WTC11 (cell line): ENCODE measurements around the gene ELAPOR1. TPM values are rescaled to one million over a fixed set of nuclear protein-coding genes. Genes with fewer than 3 reads are reported as not detected.

ENCODE experiments used
- ATAC-seq: fragments of 200-7000 bp; cut with Tn5 transposase; 2 replicates; pipeline ENCODE4 v1.10.0; 2021; ENCODE audit warnings: mild to moderate bottlenecking, moderate library complexity
- Bru-seq: library from RNA; stranded (reverse); fragments of 400-500 nt; gene quantifications from one replicate; lab custom pipeline; 2021; lab: Mats Ljungman, UMichigan
- CTCF ChIA-PET: fragments of 300-600 bp; sonication (Branson Sonifier 250); formaldehyde crosslinking; loops from one replicate; lab custom pipeline; 2021; ENCODE audit warnings: antibody characterized with exemption; lab: Charles Lee
- POLR2A ChIA-PET: fragments of 350-600 bp; sonication (Branson Sonifier 250); formaldehyde crosslinking; loops from one replicate; lab custom pipeline; 2021; ENCODE audit warnings: antibody characterized with exemption; lab: Charles Lee
- DNase-seq: peaks from one replicate; pipeline ENCODE4 v3.0.0; 2021; ENCODE audit warnings: low spot score
- H3K27ac Mint-ChIP-seq: 2 replicates; pipeline ENCODE4 v1.8.0; 2021; ENCODE audit warnings: mixed read lengths
- H3K27me3 Mint-ChIP-seq: 2 replicates; pipeline ENCODE4 v1.8.0; 2021; ENCODE audit warnings: low read depth, mild to moderate bottlenecking, moderate library complexity, mixed read lengths
- H3K36me3 Mint-ChIP-seq: 2 replicates; pipeline ENCODE4 v1.8.0; 2021; ENCODE audit warnings: mixed read lengths
- H3K4me1 Mint-ChIP-seq: 2 replicates; pipeline ENCODE4 v1.8.0; 2022; ENCODE audit warnings: mixed read lengths
- H3K4me3 Mint-ChIP-seq: 2 replicates; pipeline ENCODE4 v1.8.0; 2021; ENCODE audit warnings: mild to moderate bottlenecking, moderate library complexity, mixed read lengths
- H3K9me3 Mint-ChIP-seq: 2 replicates; pipeline ENCODE4 v1.8.0; 2021; ENCODE audit warnings: mixed read lengths
- ATF1 ChIP-seq: sonication (generic); formaldehyde crosslinking; IDR thresholded peaks from 2 replicates; pipeline ENCODE4 v1.8.1; 2023; ENCODE audit warnings: mild to moderate bottlenecking, moderate library complexity, missing genetic modification reagents
- CBFB ChIP-seq: sonication (generic); formaldehyde crosslinking; IDR thresholded peaks from 2 replicates; pipeline ENCODE4 v1.8.1; 2022; ENCODE audit warnings: mild to moderate bottlenecking, low read depth, missing genetic modification reagents
- ETV6 ChIP-seq: sonication (generic); formaldehyde crosslinking; IDR thresholded peaks from 2 replicates; pipeline ENCODE4 v1.8.1; 2022; ENCODE audit warnings: mild to moderate bottlenecking, missing genetic modification reagents
- FOXP1 ChIP-seq: sonication (generic); formaldehyde crosslinking; IDR thresholded peaks from 2 replicates; pipeline ENCODE4 v1.8.0; 2022; ENCODE audit warnings: missing genetic modification reagents, mild to moderate bottlenecking, moderate library complexity, borderline replicate concordance
- GABPB1 ChIP-seq: sonication (generic); formaldehyde crosslinking; IDR thresholded peaks from 2 replicates; pipeline ENCODE4 v1.8.1; 2023; ENCODE audit warnings: mild to moderate bottlenecking, missing genetic modification reagents
- GTF2I ChIP-seq: fragments of 250-450 bp; sonication (Bioruptor Pico); conservative IDR thresholded peaks from 2 replicates; pipeline ENCODE4 v1.4.0; 2021; ENCODE audit warnings: mild to moderate bottlenecking
- JAZF1 ChIP-seq: fragments of 250-450 bp; sonication (Bioruptor Pico); IDR thresholded peaks from 2 replicates; pipeline ENCODE4 v1.9.0; 2021; ENCODE audit warnings: moderate library complexity, mild to moderate bottlenecking, inconsistent platforms
- NFATC4 ChIP-seq: fragments of 250-450 bp; sonication (Bioruptor Pico); IDR thresholded peaks from 2 replicates; pipeline ENCODE4 v1.9.0; 2021; ENCODE audit warnings: mild to moderate bottlenecking
- PRRX2 ChIP-seq: fragments of 250-450 bp; sonication (Bioruptor Pico); IDR thresholded peaks from 2 replicates; pipeline ENCODE4 v1.8.0; 2021; ENCODE audit warnings: mild to moderate bottlenecking
- RELA ChIP-seq: sonication (generic); formaldehyde crosslinking; IDR thresholded peaks from 2 replicates; pipeline ENCODE4 v1.8.1; 2022; ENCODE audit warnings: missing genetic modification reagents, mild to moderate bottlenecking, borderline replicate concordance
- SOX15 ChIP-seq: fragments of 250-450 bp; sonication (Bioruptor Pico); IDR thresholded peaks from 2 replicates; pipeline ENCODE4 v1.9.0; 2021; ENCODE audit warnings: mild to moderate bottlenecking
- SP1 ChIP-seq: sonication (generic); formaldehyde crosslinking; conservative IDR thresholded peaks from 2 replicates; pipeline ENCODE4 v1.8.1; 2022; ENCODE audit warnings: missing genetic modification reagents
- TCF7 ChIP-seq: sonication (generic); formaldehyde crosslinking; IDR thresholded peaks from 2 replicates; pipeline ENCODE4 v1.8.0; 2022; ENCODE audit warnings: mild to moderate bottlenecking, low read depth, missing genetic modification reagents, moderate library complexity
- ZNF121 ChIP-seq: sonication (generic); formaldehyde crosslinking; IDR thresholded peaks from 2 replicates; pipeline ENCODE4 v1.8.0; 2023; ENCODE audit warnings: missing genetic modification reagents
- ZNF263 ChIP-seq: sonication (generic); formaldehyde crosslinking; IDR thresholded peaks from 2 replicates; pipeline ENCODE4 v1.8.1; 2022; ENCODE audit warnings: low read depth, mild to moderate bottlenecking, moderate library complexity, missing genetic modification reagents
- ZNF671 ChIP-seq: fragments of 250-450 bp; sonication (Bioruptor Pico); IDR thresholded peaks from 2 replicates; pipeline ENCODE4 v1.8.0; 2021; ENCODE audit warnings: mild to moderate bottlenecking
- long read RNA-seq, 3 experiments: library from RNA in 1 of 3; library from capped mRNA in 1 of 3; library from polyadenylated mRNA in 1 of 3; unstranded in 2 of 3; stranded (forward) in 1 of 3; transcript quantifications; one replicate each; pipeline ENCODE4 v2.0.0, GENCODE V29; 2021
- total RNA-seq: library from RNA; stranded (reverse); gene quantifications from 3 replicates; pipeline ENCODE4 v1.2.3, GENCODE V29; 2021
- TF ChIP-seq, protein P1 (sequence below): sonication (generic); formaldehyde crosslinking; IDR thresholded peaks from 2 replicates; pipeline ENCODE4 v1.8.0; 2023; ENCODE audit warnings: missing genetic modification reagents
- TF ChIP-seq, protein P2 (sequence below): fragments of 250-450 bp; sonication (Bioruptor Pico); IDR thresholded peaks from 2 replicates; pipeline ENCODE4 v1.9.0; 2021; ENCODE audit warnings: mild to moderate bottlenecking, borderline replicate concordance
- TF ChIP-seq, protein P3 (sequence below): fragments of 250-450 bp; sonication (Bioruptor Pico); IDR thresholded peaks from 2 replicates; pipeline ENCODE4 v1.9.0; 2021; ENCODE audit warnings: mild to moderate bottlenecking

ELAPOR1 gene, protein sequence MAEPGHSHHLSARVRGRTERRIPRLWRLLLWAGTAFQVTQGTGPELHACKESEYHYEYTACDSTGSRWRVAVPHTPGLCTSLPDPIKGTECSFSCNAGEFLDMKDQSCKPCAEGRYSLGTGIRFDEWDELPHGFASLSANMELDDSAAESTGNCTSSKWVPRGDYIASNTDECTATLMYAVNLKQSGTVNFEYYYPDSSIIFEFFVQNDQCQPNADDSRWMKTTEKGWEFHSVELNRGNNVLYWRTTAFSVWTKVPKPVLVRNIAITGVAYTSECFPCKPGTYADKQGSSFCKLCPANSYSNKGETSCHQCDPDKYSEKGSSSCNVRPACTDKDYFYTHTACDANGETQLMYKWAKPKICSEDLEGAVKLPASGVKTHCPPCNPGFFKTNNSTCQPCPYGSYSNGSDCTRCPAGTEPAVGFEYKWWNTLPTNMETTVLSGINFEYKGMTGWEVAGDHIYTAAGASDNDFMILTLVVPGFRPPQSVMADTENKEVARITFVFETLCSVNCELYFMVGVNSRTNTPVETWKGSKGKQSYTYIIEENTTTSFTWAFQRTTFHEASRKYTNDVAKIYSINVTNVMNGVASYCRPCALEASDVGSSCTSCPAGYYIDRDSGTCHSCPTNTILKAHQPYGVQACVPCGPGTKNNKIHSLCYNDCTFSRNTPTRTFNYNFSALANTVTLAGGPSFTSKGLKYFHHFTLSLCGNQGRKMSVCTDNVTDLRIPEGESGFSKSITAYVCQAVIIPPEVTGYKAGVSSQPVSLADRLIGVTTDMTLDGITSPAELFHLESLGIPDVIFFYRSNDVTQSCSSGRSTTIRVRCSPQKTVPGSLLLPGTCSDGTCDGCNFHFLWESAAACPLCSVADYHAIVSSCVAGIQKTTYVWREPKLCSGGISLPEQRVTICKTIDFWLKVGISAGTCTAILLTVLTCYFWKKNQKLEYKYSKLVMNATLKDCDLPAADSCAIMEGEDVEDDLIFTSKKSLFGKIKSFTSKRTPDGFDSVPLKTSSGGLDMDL
- total RNA-seq (1.1 to 1.5 TPM (median 1.3 TPM) in 3 replicates), Bru-seq, nascent RNA (percentile 19 among the genes with signal in this experiment)
- long read RNA-seq, experiment 1, partial matches to known transcripts, result 0 of 1 reads
- long read RNA-seq, experiment 1, other reads (novel, unspliced or antisense), result 0 of 1 reads
- long read RNA-seq, experiment 2, partial matches to known transcripts, result 0 of 1 reads
- long read RNA-seq, experiment 2, other reads (novel, unspliced or antisense), result 0 of 1 reads
- long read RNA-seq, experiment 3, result 0 reads

DNA sequence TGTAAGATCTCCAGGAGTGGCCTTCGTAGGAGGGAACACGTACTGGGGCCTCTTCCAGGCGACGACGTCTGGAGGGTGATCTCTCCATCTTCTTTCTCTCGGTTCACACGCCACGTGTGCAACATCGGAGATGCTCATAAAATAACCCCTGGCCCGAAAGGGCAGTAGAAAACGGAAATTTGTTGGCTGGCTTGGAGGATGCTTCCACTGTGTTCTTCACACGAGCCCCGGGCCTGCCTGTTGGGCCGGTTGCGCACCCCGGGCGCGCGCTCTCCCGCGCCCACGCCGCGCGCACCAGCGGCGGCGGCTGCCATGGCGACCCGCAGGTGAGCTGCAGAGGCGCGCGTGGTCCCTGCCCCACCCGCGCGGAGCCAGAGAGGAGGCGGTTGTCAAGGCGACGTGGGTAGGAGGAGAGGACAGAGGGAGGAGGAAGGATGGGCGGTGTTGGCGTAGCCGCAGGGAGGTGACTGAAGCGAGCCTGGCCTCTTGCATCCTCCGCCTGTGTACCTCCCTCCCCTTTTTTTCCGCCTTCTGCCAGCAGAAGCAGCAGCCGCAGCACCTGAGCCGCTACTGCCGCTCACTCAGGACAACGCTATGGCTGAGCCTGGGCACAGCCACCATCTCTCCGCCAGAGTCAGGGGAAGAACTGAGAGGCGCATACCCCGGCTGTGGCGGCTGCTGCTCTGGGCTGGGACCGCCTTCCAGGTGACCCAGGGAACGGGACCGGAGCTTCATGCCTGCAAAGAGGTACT lies at the start of gene ELAPOR1:
Gene ELAPOR1, plus strand, starts transcription at position 526 of the 752 bp plus-strand sequence. Its CDS starts 69 bp downstream, at position 595.
- peak; percentile 63 for DNase-seq
- Mint-ChIP-seq H3K27ac (no peak within 1 kb of the TSS), H3K4me1 (peaks cover 10% of the 10 kb centered on the region), H3K27me3 (peaks cover 81% of the 10 kb centered on the region), H3K4me3 (peak within 1 kb of the TSS; percentile 79), H3K36me3 (no peaks in the 10 kb centered on the region), H3K9me3 (no peaks in the 10 kb centered on the region)
- POLR2A ChIA-PET, result interaction anchor here (0.8 to 1.0 kb wide), 2 partner anchors 14 to 71 kb away, joined by 3 to 7 read pairs; partner anchors contain the start of gene WDR47
- peak; percentile 52; the same call in 1 of the 2 replicates for TF ChIP-seq FOXP1 (CRISPR knock-in tag)
- TF ChIP-seq, protein P1, sequence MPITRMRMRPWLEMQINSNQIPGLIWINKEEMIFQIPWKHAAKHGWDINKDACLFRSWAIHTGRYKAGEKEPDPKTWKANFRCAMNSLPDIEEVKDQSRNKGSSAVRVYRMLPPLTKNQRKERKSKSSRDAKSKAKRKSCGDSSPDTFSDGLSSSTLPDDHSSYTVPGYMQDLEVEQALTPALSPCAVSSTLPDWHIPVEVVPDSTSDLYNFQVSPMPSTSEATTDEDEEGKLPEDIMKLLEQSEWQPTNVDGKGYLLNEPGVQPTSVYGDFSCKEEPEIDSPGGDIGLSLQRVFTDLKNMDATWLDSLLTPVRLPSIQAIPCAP (CRISPR knock-in tag), result no peak
- TF ChIP-seq ZNF263 (CRISPR knock-in tag), result 0 out of 2 replicates have a peak, but pooled peaks have one; percentile 52
- TF ChIP-seq GABPB1 (CRISPR knock-in tag), result no peak
- 0 out of 2 replicates have a peak, but pooled peaks have one; percentile 38 for TF ChIP-seq ATF1
- TF ChIP-seq RELA (CRISPR knock-in tag), result no peak
- TF ChIP-seq, protein P2, sequence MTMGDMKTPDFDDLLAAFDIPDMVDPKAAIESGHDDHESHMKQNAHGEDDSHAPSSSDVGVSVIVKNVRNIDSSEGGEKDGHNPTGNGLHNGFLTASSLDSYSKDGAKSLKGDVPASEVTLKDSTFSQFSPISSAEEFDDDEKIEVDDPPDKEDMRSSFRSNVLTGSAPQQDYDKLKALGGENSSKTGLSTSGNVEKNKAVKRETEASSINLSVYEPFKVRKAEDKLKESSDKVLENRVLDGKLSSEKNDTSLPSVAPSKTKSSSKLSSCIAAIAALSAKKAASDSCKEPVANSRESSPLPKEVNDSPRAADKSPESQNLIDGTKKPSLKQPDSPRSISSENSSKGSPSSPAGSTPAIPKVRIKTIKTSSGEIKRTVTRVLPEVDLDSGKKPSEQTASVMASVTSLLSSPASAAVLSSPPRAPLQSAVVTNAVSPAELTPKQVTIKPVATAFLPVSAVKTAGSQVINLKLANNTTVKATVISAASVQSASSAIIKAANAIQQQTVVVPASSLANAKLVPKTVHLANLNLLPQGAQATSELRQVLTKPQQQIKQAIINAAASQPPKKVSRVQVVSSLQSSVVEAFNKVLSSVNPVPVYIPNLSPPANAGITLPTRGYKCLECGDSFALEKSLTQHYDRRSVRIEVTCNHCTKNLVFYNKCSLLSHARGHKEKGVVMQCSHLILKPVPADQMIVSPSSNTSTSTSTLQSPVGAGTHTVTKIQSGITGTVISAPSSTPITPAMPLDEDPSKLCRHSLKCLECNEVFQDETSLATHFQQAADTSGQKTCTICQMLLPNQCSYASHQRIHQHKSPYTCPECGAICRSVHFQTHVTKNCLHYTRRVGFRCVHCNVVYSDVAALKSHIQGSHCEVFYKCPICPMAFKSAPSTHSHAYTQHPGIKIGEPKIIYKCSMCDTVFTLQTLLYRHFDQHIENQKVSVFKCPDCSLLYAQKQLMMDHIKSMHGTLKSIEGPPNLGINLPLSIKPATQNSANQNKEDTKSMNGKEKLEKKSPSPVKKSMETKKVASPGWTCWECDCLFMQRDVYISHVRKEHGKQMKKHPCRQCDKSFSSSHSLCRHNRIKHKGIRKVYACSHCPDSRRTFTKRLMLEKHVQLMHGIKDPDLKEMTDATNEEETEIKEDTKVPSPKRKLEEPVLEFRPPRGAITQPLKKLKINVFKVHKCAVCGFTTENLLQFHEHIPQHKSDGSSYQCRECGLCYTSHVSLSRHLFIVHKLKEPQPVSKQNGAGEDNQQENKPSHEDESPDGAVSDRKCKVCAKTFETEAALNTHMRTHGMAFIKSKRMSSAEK (CRISPR knock-in tag), result no peak
- no peak for TF ChIP-seq CBFB (CRISPR knock-in tag)
- TF ChIP-seq SP1 (CRISPR knock-in tag), result 0 out of 2 replicates have a peak, but pooled peaks have one; percentile 17
- CTCF ChIA-PET, result interaction anchor here (0.8 to 1.8 kb wide), 13 partner anchors 14 to 307 kb away, joined by 3 to 11 read pairs (median 4); no protein-coding TSS in a partner anchor
- peak; percentile 65 for ATAC-seq

DNA sequence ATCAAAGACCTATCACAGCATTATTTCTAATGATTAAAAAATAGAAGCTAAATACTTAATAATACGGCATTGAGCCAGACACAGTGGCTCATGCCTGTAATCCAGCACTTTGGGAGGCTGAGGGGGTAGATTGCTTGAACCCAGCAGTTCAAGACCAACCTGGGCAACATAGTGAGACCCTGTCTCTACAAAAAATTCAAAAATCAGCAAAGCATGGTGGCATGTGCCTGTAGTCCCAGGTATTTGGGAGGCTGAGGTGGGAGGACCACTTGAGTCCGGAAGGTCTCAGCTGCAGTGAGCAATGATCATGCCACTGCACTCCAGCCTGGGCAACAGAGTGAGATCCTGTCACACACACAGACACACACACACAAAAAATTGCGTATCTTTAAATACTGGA lies 48.8 kb upstream of the ELAPOR1 start:
- Mint-ChIP-seq H3K27ac (no peak overlapping the region), H3K4me1 (no peaks in the 10 kb centered on the region), H3K4me3 (no peak overlapping the region), H3K9me3 (no peaks in the 10 kb centered on the region), H3K36me3 (peaks cover 38% of the 10 kb centered on the region), H3K27me3 (no peaks in the 10 kb centered on the region)
- no peak for TF ChIP-seq ETV6
- peak; percentile 40; the same call in 1 of the 2 replicates for TF ChIP-seq ZNF121
- POLR2A ChIA-PET, result no interaction called here
- CTCF ChIA-PET, result no interaction called here
- DNase-seq (no peak), ATAC-seq (no peak)

DNA sequence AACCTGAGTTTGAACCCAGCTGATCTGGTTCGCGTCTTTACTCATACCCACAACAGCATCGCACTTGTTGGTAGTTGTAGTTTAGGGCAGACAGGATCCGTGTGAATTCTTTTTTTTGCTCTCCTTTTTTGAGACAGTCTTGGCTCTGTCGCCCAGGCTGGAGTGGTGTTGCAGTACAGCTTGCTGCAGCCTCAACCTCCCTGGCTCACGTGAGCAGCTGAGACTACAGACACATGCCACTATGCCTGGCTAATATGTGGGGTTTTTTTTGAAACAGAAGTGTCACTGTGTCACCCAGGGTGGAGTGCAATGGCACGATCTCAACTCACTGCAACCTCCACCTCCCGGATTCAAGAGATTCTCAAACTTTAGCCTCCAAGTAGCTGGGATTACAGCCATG lies 46.0 kb upstream of the ELAPOR1 start:
- ATAC-seq (no peak), DNase-seq (no peak)
- ChIA-PET CTCF (interaction anchor here (1.2 kb wide), 1 partner anchor 45 kb away, joined by 3 read pairs; a partner anchor contains a TSS), POLR2A (no interaction called here)
- no peaks in the 10 kb centered on the region for H3K4me1 Mint-ChIP-seq
- H3K9me3 Mint-ChIP-seq, result no peaks in the 10 kb centered on the region
- H3K4me3 Mint-ChIP-seq, result no peak overlapping the region
- H3K27ac Mint-ChIP-seq, result no peak overlapping the region
- no peaks in the 10 kb centered on the region for H3K27me3 Mint-ChIP-seq
- H3K36me3 Mint-ChIP-seq, result peaks cover 41% of the 10 kb centered on the region
- TF ChIP-seq JAZF1 (CRISPR knock-in tag) (no peak), ZNF671 (CRISPR knock-in tag) (no peak), SOX15 (CRISPR knock-in tag) (no peak), NFATC4 (CRISPR knock-in tag) (no peak), GTF2I (CRISPR knock-in tag) (no peak), SP1 (CRISPR knock-in tag) (no peak), TCF7 (CRISPR knock-in tag) (no peak), PRRX2 (no peak)
- TF ChIP-seq, protein P3, sequence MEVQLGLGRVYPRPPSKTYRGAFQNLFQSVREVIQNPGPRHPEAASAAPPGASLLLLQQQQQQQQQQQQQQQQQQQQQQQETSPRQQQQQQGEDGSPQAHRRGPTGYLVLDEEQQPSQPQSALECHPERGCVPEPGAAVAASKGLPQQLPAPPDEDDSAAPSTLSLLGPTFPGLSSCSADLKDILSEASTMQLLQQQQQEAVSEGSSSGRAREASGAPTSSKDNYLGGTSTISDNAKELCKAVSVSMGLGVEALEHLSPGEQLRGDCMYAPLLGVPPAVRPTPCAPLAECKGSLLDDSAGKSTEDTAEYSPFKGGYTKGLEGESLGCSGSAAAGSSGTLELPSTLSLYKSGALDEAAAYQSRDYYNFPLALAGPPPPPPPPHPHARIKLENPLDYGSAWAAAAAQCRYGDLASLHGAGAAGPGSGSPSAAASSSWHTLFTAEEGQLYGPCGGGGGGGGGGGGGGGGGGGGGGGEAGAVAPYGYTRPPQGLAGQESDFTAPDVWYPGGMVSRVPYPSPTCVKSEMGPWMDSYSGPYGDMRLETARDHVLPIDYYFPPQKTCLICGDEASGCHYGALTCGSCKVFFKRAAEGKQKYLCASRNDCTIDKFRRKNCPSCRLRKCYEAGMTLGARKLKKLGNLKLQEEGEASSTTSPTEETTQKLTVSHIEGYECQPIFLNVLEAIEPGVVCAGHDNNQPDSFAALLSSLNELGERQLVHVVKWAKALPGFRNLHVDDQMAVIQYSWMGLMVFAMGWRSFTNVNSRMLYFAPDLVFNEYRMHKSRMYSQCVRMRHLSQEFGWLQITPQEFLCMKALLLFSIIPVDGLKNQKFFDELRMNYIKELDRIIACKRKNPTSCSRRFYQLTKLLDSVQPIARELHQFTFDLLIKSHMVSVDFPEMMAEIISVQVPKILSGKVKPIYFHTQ (CRISPR knock-in tag), result no peak
